ENCODE results near the gene FAM168B. TPM values are rescaled to one million over a fixed set of nuclear protein-coding genes. Genes with fewer than 3 reads are reported as not detected.

The FAM168B gene
- total RNA-seq, 1 experiment from 2014 or later, result 79.6 TPM

GRCh38 chr2:131031875-131032274 lies 61.4 kb downstream of the FAM168B start:
- no peak overlapping the region for H3K4me3 ChIP-seq
- no peak overlapping the region for H3K27ac ChIP-seq
- H3K4me1 ChIP-seq (replicated peaks; ENCODE audit: insufficient read depth), result no peaks in the 10 kb centered on the region
- POLR2A ChIA-PET (ENCODE audit: unreplicated experiment), result no interaction called here
- CTCF ChIA-PET, result no interaction called here
- no peaks in the 10 kb centered on the region for H3K9me3 ChIP-seq (ENCODE audit: insufficient read depth, low read depth)
- DNase-seq, result no peak
- intact Hi-C loops (cut with micrococcal nuclease; ENCODE audit: unreplicated experiment), result no loop called here
- H3K4me2 ChIP-seq, result no peak overlapping the region
- BruUV-seq (replicated peaks), result no TSS peak
- H3K27me3 ChIP-seq (ENCODE audit: insufficient read depth, low read depth), result no peaks in the 10 kb centered on the region
- H3K36me3 ChIP-seq (ENCODE audit: low read depth), result no peaks in the 10 kb centered on the region
- no peaks in the 10 kb centered on the region for H3K79me2 ChIP-seq (ENCODE audit: low read depth)
- no peaks in the 10 kb centered on the region for H4K20me1 ChIP-seq (ENCODE audit: insufficient read depth)
- no peaks in the 10 kb centered on the region for H3K9me2 ChIP-seq (ENCODE audit: insufficient read depth)
- no peak overlapping the region for H2AFZ ChIP-seq
- H3F3A ChIP-seq (ENCODE audit: insufficient read depth, low read depth), result no peaks in the 10 kb centered on the region
- TF ChIP-seq EZH2 (IDR thresholded peaks at IDR 0.05; ENCODE audit: low read depth), result no peak
- TF ChIP-seq, protein P1, sequence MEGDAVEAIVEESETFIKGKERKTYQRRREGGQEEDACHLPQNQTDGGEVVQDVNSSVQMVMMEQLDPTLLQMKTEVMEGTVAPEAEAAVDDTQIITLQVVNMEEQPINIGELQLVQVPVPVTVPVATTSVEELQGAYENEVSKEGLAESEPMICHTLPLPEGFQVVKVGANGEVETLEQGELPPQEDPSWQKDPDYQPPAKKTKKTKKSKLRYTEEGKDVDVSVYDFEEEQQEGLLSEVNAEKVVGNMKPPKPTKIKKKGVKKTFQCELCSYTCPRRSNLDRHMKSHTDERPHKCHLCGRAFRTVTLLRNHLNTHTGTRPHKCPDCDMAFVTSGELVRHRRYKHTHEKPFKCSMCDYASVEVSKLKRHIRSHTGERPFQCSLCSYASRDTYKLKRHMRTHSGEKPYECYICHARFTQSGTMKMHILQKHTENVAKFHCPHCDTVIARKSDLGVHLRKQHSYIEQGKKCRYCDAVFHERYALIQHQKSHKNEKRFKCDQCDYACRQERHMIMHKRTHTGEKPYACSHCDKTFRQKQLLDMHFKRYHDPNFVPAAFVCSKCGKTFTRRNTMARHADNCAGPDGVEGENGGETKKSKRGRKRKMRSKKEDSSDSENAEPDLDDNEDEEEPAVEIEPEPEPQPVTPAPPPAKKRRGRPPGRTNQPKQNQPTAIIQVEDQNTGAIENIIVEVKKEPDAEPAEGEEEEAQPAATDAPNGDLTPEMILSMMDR (conservative IDR thresholded peaks at IDR 0.05), result no peak

DNA sequence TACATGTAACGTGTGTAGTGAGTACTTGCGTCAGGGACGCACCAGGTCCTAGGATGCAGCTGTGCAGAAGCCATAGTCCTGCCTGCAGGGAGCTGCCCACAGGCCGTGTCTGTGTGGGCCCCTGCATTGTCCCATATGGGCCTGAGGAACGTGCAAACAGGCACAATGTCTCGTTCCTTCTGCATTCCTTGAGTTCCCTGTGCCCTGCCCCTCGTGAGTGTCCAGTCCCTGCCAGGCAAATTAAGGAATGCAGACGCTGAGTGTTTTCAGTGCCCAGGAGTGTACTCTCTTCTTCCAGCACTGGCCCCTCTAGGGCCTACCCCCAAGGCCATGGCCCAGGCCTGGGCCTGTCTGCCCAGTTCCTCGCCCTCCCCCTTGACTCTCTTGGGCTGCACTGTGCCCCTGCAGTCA lies 61.8 kb downstream of the FAM168B start:
- no peak overlapping the region for H3K4me3 ChIP-seq
- no peaks in the 10 kb centered on the region for H4K20me1 ChIP-seq (ENCODE audit: insufficient read depth)
- no peaks in the 10 kb centered on the region for H3K4me1 ChIP-seq (replicated peaks; ENCODE audit: insufficient read depth)
- no TSS peak for BruUV-seq (replicated peaks)
- H3F3A ChIP-seq (ENCODE audit: insufficient read depth, low read depth), result no peaks in the 10 kb centered on the region
- no peak overlapping the region for H2AFZ ChIP-seq
- no peak overlapping the region for H3K4me2 ChIP-seq
- ChIA-PET POLR2A (ENCODE audit: unreplicated experiment) (no interaction called here), CTCF (no interaction called here)
- H3K27me3 ChIP-seq (ENCODE audit: insufficient read depth, low read depth), result no peaks in the 10 kb centered on the region
- no peak for DNase-seq
- H3K79me2 ChIP-seq (ENCODE audit: low read depth), result no peaks in the 10 kb centered on the region
- TF ChIP-seq, protein P1 (conservative IDR thresholded peaks at IDR 0.05), result no peak
- TF ChIP-seq EZH2 (IDR thresholded peaks at IDR 0.05; ENCODE audit: low read depth), result no peak
- intact Hi-C loops (cut with micrococcal nuclease; ENCODE audit: unreplicated experiment), result no loop called here
- no peaks in the 10 kb centered on the region for H3K9me2 ChIP-seq (ENCODE audit: insufficient read depth)
- H3K9me3 ChIP-seq (ENCODE audit: insufficient read depth, low read depth), result no peaks in the 10 kb centered on the region
- no peak overlapping the region for H3K27ac ChIP-seq
- no peaks in the 10 kb centered on the region for H3K36me3 ChIP-seq (ENCODE audit: low read depth)

- H3K79me2 ChIP-seq (ENCODE audit: low read depth), result no peaks in the 10 kb centered on the region
- H3K9me3 ChIP-seq (ENCODE audit: insufficient read depth, low read depth), result no peaks in the 10 kb centered on the region
- no peaks in the 10 kb centered on the region for H3K36me3 ChIP-seq (ENCODE audit: low read depth)
- H4K20me1 ChIP-seq (ENCODE audit: insufficient read depth), result no peaks in the 10 kb centered on the region
- no peak for DNase-seq
- H3K27me3 ChIP-seq (ENCODE audit: insufficient read depth, low read depth), result no peaks in the 10 kb centered on the region
- intact Hi-C loops (cut with micrococcal nuclease; ENCODE audit: unreplicated experiment), result no loop called here
- no peak overlapping the region for H2AFZ ChIP-seq
- no peaks in the 10 kb centered on the region for H3K4me1 ChIP-seq (replicated peaks; ENCODE audit: insufficient read depth)
- no peaks in the 10 kb centered on the region for H3F3A ChIP-seq (ENCODE audit: insufficient read depth, low read depth)
- POLR2A ChIA-PET (ENCODE audit: unreplicated experiment), result no interaction called here
- no TSS peak for BruUV-seq (replicated peaks)
- H3K27ac ChIP-seq, result no peak overlapping the region
- H3K4me3 ChIP-seq, result no peak overlapping the region
- CTCF ChIA-PET, result no interaction called here
- no peak overlapping the region for H3K4me2 ChIP-seq
- TF ChIP-seq EZH2 (IDR thresholded peaks at IDR 0.05; ENCODE audit: low read depth), result no peak
- TF ChIP-seq, protein P1 (conservative IDR thresholded peaks at IDR 0.05), result no peak
- H3K9me2 ChIP-seq (ENCODE audit: insufficient read depth), result no peaks in the 10 kb centered on the region
Measured at GRCh38 chr2:131030478-131030971, 62.7 kb downstream of the FAM168B start.
